ENCODE data around the gene PPP1R14C.

The PPP1R14C gene

DNA sequence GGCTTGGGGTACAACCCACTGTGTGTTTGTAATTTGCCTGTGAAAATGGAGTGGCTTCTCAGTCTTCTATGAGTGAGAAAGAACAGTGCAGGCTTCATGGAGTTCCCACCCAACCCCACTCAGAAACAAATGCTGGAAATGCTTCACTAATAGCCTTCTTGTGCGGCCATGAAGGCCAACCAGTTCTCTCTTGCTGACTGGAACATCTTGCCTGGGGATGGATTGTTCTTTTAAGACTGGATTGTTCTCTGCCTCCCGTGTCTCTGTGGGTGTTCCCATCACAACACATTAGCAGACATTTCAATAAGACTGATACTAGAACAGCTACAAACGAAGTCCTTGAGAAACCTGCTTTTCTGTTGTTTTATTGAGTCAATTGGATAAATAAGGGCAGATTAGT, 110.6 kb downstream of the PPP1R14C start:
- DNase-seq: no peak

DNA sequence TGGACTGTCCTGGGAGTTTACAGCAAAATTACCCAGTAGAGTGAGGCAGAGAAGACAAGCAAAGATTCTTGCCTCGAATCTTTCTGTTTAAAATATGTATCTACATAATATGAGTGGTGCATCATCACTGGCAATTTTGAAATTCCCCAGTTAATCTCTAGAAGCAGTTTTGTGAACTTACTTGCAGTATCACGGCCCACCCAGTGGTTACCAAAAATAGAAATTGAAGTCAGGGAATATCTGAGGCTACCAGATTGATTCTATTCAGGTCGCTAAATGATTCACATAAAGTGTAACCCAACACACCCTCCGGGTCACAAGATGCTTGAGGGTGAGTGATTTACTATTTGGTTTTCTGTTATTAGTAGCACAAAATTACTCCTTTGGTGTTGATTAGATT, 111.9 kb downstream of the PPP1R14C start:
- DNase-seq: no peak

DNA sequence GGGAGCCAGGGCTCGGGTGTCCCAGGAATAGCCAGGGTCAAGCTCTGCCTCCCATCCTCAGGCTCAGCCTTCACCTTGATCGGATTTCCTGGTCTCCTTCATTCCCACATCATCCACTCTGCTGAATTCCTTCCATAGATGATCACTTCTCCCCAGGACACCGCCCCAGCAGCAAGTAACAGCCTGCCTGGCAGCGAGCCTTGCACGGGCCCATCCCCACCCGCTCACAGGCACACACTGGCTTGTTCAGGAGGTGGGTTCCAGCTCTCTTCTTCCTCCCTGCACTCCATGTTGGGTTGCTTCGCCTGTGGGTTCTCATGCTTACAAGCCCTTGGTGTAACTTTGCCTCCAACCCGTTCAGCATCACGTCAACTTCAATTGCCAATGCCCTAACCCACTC, 113.0 kb downstream of the PPP1R14C start:
- no peak for DNase-seq

DNA sequence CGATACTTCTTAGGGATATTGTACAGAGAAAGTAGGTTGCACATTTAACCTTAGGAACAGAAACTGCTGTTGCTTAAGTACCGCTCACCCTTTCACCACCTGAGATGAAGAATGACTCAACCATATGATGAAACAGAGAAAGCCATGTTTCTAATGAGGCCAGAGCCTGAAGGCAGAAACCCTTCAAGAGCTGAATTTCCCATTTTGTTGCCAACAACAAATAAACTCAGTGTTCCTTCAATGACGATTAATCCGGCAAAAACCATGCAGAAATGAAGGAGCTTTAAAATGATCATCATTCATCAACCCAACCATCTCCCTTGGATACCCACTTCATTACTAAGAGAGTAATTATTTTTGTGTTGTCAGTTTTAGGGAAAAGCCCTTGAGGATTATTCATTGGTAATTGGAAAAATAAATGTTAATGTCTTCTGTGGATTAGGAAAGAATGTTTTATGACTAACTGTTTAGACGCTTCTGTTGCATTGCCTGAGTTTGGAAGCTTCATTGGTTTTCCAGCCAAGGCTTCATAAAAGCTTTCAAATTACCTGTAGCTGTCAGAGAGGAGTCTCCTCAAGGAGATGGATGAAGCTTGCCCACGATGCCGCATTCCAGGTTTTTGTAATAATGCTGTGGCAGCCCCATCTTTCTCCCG, 113.9 kb downstream of the PPP1R14C start:
- no peak for DNase-seq

DNA sequence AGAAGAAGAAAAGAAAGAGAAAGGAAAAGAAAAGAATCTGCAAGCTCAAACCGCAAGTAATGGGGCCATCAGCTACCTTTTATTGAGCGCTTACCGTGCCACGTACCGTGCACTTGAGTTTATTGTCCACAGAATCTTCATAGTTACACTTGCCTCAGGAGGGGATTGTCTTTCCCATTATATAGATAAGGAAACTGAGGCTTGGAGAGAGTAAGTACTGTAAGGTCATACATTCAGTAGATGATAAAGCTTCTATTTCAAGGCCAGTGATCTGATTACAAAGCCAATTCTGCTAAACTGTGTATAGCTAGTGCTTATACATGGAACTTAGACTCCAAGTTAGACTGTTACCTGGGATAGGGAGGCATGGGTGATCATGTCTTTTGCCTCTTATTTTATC, 115.5 kb downstream of the PPP1R14C start:
- no peak for DNase-seq

DNA sequence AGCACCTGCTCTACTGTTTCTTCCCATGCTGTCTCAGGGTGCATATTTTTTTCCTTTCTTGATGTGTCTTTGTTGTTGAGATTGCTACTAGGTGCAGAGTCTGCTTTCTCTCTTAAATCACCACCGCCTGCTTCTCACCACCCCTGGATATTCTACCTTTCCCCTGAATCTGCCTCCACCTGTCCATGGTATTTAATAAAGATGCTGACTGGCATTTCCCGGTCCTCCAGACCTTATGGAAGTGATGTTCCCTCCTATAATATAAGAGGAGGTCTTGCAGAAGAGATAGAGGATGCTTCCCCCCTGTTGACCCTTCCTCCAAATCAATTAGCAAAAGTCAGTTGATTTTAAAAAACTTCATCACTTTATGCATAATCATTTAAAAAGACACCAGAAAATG, 118.1 kb downstream of the PPP1R14C start:
- DNase-seq: no peak

DNA sequence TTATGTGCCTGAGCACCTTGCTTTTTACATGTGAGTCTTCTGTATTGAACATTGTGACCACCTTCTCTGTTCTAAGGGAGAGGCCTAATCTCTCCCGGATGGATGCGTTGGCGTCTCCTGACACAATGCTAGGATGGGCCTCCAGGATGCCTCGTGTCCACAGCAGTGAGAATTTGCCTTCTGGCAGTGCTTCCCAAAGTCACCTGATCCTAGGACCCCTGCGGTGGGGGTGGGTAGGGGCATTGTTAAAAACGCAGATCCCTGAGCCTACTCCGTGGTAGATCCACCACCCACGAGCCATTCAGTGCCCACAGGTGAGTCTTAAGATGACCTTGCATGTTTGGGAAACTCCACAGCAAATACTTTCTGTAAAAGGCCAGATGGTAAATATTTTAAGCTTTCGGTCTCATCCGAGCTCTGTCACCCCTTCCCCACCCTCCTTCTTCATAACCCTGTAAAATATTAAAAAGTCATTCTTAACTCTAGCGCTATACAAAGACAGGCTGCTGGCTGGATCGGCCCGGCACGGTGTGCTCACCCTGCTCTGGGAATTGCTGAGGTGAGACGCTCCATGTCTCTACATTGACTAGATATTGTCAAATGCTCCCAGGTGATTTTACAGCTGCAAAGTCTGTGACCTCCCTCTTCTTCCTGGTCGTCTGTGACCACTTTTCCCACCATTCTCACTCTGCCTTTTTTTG, 119.3 kb downstream of the PPP1R14C start:
- no peak for DNase-seq

DNA sequence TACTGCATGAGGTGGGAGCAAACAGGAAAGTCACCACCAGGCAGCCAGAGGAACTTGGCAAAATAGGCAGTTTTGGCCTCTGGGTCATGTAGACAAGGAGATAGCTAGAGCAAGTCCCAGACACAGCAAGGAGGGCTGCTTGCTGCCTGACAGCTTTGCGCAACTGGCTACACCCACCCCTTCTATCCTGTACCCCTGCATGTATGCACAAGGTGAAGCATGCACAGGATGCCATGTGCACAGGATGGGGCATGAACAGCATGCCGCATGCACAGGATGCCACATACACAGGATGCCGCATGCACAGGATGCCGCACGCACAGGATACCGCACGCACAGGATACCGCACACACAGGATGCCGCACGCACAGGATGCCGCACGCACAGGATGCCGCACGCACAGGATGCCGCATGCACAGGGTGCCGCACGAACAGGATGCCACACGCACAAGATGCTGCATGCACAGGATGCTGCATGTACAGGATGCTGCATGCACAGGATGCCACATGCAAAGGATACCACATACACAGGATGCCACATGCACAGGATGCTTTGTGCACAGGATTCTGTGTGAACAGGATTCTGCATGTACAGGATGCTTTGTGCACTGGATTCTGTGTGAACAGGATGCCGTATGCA, 121.0 kb downstream of the PPP1R14C start:
- DNase-seq: no peak

DNA sequence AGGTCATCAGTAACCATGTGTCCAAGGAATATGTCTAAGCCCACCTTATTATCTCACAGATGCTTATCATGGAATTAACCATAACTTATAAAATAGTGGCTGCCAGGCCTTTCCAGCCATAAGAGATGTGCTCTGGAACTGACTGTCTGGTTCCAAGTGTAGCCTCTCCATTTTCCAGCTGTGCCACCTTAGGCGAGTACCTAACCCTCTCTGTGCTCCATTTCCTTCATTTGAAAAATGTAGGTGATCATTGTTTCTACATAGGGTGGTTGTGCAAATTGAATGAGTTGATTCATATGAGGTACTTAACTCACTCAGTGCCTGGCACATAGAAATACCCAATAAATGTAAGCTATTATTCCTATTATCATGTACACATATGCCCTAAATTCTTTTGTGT, 123.5 kb downstream of the PPP1R14C start:
- no peak for DNase-seq

DNA sequence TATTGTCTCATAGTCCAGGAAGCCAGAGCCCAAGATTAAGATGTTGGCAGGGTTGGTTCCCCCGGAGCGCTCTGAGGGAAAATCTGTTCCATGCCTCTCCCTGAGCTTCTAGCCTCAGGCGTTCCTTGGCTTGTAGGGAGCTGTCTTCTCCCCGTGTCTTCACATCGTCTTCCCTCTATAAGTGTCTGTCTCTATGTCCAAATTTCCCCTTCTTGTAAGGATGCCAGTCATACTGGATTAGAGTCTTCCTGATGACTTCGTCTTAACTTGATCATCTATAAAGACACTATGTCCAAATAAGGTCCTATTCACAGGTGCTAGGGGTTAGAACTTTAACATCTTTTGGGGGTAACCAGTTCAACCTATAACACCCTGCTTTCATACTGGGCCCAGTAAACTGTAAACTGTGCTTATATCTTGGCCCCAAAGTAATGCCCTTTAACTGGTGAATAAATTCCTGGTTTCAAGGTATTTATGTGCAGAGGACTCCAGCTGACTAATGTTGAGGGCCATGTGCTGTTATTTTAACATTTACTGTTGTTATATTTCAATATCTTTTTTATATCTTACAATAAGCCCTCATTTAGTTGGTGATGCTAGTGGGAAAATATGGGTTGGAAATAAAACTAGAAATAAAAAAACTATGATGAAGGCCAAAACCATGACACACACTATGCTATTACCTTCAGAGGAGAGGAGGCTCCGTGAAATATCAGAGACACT, 124.3 kb downstream of the PPP1R14C start:
- DNase-seq: no peak

DNA sequence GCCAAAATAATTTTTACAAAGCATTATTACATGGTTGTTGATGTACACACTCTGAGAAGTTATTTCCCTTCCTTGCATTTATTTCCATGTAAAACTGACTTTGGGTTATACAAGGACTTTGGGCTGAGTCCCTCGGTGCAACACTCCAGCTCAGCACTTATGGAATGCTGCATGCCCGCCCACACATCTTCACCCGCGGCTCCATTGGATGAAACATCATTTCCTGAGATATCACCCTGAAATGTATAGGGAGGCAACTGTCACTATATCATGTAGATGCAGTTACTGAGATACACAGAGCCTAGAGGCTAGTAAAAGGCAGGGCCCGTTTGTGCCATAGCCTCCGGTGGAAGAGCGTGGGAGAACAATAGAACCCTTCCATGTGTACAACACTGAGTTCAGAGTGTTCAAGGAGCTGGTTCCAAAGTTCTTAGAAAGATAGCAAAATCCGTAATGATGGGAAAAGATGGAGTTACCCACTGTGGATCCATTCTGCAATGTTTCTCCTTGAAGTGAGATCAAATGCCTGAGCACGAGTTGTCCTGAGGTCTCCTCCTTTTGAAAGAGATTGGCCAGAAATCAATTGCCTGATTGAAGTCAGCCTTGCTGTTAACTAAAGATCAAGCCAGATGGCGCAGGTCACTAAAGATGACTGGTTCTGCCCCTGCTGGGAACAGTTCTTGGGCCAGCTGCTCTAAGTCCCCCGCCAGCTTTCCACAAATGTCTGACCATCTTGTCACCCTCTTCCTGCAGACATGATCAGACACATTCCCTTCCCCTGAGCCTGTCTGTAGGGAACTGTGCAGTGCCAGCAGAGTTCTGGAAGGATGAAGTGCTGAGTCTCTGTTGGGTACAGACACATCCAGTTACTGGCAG, 125.1 kb downstream of the PPP1R14C start:
- no peak for DNase-seq

DNA sequence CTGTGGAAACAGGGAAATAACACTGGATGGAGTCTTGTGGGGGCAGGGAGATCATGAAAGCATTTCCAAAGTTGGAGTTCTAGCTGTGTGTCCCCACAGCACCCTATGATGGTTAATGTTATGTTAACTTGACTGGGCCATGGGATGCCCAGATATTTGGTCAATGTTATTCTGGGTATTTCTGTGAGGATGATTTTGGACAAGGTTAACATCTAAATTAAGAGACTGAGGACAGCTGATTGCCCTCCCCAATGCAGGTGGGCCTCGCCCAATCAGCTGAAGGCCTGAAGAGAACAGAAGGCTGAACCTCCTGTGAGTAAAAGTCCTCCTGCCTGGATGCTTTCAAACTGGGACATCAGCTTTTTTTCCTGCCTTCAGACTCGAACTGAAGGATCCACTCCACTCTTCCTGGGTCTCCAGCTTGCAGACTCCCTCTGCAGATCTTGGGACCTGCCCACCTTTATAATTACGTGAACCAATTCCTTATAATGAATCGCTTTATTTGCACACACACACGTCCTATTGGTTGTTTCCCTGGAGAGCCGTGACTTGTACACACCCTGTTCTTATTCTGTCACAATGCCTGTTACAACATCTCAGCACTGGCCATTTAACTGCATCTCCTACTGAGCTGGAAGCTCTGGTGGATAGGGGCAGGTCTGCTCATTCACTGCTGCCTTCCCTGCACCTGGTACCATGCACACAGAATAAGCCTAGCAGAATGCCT, 126.4 kb downstream of the PPP1R14C start:
- no peak for DNase-seq

DNA sequence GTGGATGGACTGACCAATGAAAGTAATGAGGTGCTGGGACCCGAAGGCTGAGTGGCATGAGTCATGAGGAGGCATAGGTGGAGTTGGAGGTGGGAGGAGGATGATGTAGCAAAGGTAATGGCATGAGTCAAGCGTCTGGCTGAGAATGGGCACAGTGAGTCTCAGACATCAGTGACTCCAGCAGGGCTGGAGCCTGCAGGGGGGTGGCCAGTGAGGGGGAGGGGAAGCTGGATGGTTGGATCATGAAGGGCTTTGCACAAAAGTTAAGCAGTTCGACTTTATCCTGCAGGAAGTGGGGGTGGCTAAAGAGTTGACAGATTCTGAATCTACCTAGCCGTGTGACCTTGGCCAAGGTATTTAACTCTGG, 127.0 kb downstream of the PPP1R14C start:
- no peak for DNase-seq

DNA sequence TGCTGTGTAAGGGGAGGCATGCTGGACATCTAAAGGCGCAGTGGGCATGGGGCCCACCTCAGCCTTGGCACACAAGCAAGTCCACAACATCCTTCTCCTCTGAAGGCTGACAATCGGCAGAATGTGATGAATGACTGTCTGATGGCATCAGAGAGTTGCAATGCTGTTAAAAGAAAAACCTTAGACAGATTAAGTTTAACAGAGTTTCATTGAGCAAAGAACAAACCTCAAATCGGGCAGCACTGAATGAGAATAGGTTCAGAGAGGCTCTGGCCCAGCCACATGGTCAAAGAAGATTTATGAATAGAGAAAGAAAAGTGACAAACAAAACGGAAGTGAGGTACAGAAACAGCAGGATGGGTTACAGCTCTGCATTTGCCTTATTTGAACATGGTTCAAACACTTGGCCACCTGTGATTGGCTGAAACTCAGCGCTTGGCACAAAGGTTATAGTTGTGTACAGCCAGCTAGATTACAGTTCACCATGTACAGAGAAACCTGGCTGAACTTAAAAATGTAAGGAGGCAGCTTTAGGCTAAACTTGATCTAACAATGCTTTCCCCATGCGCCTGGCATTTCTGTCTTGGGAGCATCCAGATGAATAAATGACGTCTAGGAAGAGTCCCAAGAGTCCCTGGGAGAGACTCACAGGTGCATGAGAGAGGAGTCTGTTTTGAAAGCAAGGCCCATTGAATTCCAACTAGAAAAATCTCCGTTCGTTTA, 127.6 kb downstream of the PPP1R14C start:
- DNase-seq: no peak

DNA sequence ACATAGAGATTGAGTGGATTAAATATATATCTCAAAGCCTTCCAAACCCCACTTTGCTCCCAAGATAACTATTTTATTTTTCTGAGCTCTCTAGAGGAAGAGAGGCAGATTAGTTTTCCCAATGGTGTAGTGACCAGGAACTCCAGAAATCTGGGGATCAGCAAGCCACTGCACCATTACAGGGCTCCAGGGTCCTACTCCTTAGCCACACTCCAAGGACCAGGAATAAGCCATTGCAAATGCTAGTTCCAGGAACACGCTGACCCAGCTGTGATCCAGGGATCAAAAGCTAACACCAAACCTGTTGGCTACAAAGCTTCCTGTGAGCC, 128.3 kb downstream of the PPP1R14C start:
- DNase-seq: no peak

DNA sequence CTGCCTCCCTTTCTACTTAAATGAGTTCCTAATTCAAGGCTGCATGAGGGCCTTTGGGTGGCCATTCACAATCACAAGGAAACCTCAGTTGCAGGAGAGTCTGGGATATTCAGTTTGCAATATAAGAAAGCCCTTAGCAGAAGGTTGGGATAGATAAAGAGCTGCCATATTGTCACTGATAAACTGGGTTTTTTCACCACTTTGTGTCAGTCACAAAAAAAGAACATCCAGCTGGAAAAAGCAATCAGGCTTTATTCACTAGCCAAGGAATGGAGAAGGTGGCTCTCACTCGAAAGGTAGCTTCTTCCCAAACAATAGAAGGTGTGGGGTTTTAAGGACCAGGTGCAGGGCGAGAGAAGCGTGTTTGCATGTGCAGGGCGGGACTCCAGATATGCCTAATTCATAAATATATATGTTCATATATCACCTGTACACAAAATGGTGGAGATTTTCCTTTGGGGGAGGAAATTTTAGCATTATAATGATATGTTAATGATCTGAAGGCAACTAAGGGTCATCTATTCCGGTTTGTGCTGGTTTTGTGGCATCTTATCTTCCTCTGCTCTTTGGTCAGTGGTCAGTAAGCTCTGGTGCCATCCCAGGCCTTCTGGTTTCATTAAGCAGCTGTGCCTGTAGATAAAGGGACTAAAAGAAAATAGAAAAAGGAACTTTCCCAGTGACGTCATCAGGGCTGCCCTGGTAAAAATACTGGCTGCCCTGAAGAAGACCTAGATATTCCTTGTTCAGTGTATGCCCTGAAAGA, 128.8 kb downstream of the PPP1R14C start:
- no peak for DNase-seq

DNA sequence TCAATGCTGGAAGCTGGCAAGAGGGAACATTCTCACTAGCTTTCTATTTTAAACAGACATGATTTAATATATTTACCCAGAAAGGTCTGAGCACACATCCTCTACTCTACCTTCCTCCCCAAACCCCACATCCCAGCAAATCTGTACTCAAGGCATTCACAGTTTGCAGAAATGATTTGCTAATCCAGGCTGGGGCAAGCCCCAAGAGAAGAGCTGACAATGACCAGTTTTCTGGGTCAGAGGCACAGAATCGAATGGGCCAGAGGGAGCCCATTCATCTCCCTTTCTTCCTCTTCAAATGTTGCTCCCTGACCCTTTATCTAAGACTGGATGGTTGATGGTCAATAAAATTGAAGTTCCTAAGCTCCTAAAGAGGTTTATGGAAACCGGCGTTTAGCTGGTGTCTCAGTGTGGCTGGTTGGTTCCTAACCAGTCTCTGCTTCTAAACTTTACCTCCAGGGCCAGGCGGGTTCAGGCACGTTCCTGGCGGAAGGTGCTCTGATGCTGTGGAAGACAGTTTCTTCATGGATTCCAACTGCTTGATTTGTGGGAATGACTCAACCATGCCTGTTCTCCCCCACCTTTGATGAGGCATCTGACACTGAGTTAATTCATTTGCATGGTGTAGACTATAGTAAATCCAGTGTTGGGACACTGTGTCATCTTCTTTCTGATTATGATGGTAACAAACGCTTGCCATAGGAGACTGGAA, 129.6 kb downstream of the PPP1R14C start:
- no peak for DNase-seq

DNA sequence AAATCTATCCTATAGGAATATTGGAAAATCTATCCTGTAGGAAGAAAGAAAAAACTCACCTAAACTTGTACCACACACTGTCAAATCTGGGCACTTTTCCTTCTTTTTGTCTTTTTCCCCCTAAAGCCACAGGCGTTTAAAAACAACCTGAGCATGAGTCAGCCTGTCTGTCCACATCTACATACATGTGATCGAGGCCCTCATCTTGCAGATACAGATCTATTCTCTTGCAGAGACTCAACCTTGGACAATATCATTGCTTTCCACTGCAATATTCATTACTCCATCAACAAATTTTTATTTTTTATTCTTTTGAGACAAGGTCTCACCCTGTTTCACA, 130.1 kb downstream of the PPP1R14C start:
- no peak for DNase-seq

DNA sequence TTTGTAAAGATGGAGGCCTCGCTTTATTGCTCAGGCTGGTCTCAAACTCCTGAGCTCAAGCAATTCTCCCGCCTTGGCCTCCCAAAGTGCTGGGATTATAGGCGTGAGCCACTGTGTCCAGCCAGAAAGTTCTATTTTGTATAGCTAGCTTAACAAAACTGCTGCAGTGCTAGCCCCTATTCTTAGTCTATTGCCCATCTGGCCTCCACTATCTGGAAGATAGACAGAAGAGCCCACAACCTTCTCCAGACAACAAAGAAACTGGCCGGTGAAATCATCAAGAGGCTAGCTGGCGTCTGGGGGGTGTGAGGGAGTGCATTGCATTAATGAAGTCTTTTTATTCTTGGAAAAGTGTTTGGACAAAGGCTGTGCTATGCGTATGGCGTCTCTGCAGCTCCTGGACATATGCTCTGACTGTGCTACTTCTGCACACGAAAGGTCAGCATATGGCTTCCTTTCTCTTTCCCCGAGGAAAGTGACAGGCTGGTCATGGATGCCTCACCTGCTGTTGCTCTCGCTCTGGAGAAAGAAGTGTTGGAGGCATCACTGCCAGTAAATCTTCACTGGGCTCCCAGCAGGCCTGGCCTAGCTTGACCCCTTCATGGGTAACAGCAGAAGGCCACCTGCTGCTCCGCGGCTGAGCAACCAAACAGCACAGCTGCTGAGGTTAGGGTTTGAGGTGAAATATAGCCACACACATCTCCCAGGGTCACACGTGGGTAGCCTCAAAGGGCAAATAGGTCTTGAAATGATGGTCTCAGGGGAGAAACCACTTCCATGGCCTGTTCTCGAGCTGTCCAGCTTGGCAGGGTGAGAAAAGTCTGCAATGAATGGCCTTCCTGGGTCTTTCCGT, 130.8 kb downstream of the PPP1R14C start:
- DNase-seq: no peak

Measured in stimulated activated CD8-positive, alpha-beta memory T cell treated with anti-CD3 and anti-CD28 coated beads, Interleukin-4, amount 100 ng/mL, for 48 hours (primary cell).